NB4 (cell line): ENCODE measurements around the gene ANGEL2.

Experiments used
- POLR2A ChIP-seq: IDR thresholded peaks from 2 replicates; pipeline ENCODE4 v1.6.1; 2011; ENCODE audit warnings: mild to moderate bottlenecking; ENCODE audit not compliant: insufficient read length; ENCODE audit errors: extremely low read depth
- TF ChIP-seq, protein P1 (sequence below): IDR thresholded peaks from 2 replicates; pipeline ENCODE4 v1.6.1; 2011; ENCODE audit warnings: low read depth, low read length
- TF ChIP-seq, protein P2 (sequence below): IDR thresholded peaks from one replicate; pipeline ENCODE4 v1.5.1; 2012; ENCODE audit warnings: low read depth, low read length

DNA sequence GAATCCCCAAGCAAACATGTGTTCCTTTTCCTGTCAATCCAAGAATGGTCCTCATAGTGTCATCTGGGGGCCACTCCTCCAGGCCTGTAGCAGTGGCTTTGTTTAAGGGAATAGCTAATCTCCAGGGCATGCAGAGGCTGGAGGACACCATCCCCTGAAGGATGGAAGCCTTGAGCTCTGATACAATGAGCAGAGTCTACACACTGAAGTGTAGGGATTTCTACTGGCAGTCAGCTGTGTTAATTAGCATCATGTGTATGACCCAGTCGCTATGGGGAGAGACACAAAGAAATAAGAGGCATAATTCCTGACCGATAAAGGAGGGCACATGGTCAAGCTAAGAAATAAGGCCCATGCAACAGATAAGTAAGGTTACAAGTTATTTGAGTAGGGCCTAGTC, 29.1 kb downstream of the ANGEL2 start:
- TF ChIP-seq, protein P1, sequence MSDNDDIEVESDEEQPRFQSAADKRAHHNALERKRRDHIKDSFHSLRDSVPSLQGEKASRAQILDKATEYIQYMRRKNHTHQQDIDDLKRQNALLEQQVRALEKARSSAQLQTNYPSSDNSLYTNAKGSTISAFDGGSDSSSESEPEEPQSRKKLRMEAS: no peak
- no peak for TF ChIP-seq POLR2A
- TF ChIP-seq, protein P2, sequence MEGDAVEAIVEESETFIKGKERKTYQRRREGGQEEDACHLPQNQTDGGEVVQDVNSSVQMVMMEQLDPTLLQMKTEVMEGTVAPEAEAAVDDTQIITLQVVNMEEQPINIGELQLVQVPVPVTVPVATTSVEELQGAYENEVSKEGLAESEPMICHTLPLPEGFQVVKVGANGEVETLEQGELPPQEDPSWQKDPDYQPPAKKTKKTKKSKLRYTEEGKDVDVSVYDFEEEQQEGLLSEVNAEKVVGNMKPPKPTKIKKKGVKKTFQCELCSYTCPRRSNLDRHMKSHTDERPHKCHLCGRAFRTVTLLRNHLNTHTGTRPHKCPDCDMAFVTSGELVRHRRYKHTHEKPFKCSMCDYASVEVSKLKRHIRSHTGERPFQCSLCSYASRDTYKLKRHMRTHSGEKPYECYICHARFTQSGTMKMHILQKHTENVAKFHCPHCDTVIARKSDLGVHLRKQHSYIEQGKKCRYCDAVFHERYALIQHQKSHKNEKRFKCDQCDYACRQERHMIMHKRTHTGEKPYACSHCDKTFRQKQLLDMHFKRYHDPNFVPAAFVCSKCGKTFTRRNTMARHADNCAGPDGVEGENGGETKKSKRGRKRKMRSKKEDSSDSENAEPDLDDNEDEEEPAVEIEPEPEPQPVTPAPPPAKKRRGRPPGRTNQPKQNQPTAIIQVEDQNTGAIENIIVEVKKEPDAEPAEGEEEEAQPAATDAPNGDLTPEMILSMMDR: no peak
